ENCODE results near the gene HOMEZ.

The HOMEZ gene

DNA sequence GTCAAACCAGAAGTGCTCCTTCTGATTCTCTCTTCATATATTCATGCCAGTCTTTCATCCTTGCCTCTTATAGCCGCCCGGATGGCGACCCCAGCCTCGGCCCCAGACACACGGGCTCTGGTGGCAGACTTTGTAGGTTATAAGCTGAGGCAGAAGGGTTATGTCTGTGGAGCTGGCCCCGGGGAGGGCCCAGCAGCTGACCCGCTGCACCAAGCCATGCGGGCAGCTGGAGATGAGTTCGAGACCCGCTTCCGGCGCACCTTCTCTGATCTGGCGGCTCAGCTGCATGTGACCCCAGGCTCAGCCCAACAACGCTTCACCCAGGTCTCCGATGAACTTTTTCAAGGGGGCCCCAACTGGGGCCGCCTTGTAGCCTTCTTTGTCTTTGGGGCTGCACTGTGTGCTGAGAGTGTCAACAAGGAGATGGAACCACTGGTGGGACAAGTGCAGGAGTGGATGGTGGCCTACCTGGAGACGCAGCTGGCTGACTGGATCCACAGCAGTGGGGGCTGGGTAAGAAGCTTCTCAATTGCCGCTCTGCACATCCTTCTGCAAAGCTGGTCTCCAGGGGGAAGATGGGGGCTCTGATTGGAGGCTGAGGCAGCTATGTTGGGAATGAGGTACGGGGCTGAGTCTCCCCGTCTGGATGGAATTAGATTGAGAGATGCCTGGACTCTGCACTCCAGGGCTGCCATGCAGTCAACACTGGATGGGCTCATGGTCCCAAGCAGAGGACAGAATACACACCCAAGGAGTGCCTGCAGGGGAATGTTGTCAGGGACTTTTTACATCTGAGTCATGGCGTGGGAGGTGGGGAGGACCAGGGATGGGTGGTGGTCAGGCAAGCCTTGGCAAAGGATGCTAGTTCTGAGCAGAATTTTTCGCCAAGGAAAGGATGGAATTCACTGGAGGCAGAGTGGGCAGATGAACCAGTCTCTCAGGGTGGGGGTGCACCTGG lies 22.0 kb upstream of the HOMEZ start:
- no peak for DNase-seq

GRCh38 chr14:23307146-23307530 lies 21.2 kb upstream of the HOMEZ start:
- DNase-seq = no peak

DNA sequence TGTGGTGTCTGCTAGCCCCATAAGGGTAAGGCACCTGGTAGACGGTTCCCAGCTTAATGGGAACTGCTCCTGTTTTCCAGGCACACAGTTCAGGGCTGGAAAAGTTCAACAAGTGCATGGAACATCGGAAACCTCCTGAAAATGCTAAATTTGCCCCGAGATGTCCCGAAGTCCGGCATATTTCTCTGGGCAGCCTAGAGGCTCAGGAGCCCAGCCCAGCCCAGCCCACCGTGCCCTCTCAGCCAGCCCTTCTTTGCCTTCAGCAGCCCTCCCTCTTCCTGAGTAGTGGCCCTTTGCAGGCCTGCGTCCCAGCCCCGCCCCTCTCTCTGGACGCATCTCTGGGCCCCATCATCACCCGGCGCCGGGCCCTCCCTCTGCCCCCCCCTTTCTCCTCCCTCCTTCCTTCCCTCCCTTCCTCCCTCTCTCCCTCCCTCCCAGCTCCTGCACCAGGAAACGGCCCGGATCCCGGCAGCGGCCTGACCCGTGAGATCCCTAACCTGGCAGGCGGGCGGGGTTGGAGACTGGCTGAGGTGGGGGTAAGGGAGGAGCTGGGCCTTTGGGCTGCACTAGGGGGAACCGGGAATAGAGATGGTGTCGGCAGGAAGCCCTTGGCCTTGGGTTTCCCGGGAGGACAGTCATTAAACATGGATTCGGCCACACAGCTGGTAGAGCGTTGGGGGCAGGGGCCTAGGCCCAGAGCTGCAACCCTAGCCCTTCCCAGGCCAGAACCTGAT lies 20.6 kb upstream of the HOMEZ start, which contains the start of gene BCL2L2:
TSS of gene BCL2L2 (plus strand) at position 422 of the 734 bp plus-strand sequence. CDS start 935 bp downstream, outside the sequence.
- DNase-seq = peak; percentile 89

- DNase-seq = peak; percentile 52
These were observed 16.6 kb upstream of the HOMEZ start, which contains the start of gene PPP1R3E for GRCh38 chr14:23302290-23303225. Gene PPP1R3E (minus strand): TSS chr14:23302859. CDS start chr14:23302576, 283 bp downstream.

- no peak for DNase-seq
These were observed 16.0 kb upstream of the HOMEZ start for GRCh38 chr14:23301969-23302289.

DNA sequence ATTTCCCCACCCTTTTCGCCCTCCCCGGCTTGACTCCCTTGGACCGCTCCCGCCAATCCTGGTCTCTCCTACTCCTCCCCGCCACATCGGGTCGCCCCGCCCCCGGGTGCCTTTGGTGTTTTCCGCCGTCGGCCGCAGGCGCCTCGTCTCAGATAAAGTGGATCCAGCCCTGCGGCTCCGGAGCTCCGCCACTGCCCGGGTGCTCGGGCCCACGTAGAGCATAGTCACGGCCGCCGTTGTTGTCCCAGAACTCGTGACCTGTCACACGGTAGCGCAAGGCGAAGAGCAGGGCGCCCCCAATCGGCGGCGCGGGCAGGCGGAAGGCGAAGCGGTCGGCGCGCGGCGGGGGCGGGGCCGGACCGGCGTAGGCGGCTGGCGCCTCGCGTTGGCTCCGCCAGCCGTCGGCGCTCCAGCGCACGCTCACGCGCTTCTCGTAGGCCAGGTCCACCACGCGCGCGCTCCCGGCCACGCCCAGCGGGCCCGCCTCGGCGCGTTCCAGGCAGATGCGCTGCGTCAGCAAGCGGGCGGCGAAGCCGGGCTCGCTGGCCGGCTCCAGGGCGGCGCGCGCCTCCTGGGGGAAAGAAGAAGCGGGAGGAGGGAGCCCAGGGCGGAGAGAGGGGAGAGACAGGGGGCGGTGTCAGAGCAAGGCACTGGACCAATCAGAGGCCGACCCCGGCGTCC lies 15.5 kb upstream of the HOMEZ start:
- DNase-seq = peak; percentile 99

DNA sequence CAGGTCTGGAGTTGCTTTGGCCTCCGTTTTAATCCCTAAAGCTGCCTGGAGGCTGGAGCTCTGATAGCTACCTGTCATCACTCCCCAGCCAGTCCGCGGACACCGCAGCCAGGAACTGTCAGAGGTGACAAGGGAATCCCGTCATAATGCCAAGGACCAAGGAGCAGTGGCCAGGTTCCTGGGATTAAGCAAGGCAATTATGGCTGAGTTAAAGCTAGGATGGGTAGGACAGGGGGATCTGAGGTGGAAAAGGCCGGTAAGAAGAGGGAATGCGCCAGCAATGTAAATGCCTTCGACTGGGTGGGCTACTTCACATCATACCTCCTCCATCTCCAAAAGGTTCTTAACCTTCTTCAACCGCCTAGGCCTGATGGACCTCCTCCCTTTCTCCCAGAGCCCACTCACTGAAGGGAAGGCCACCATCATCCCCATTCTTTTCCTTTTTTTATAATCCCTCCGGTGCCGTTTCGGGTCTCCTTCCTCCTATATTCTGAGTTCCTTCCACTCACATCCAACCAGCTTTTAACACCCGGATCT lies 14.8 kb upstream of the HOMEZ start:
- no peak for DNase-seq

- DNase-seq = no peak
These were observed 14.2 kb upstream of the HOMEZ start for GRCh38 chr14:23299986-23300686.

DNA sequence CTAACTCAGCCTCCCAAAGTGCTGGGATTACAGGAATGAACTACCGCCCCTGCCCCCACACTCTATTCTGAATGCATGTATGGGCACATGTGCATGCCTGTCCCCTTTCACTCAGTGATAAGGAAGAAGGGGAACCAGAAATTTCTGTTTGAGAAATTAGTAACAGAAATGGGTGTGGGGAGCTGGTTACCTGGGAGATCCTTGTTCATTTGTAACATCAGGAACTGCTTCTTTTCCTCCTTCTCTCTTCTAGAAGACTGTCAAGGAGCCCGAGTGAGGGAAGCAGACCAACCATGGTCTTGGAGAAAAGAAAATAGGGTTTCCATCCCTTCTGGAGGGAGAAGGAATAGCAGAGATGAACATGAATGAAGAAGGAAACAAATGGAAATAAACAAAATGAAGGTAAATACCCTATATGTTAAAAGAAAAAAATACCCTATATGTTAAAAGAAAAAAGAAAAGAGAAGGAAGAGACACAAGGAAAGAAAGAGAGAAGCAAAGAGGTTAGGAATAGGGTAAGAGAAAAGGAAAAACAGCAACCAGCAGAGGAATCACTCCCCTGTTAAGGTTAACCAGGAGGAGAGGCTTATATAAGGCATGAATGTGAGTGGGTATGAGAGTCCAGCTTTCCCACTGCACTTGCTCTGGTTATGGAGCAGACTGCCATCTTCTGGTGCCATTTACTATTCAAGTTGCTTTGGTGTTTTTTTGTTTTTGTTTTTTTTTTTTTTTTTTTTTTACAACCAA lies 13.5 kb upstream of the HOMEZ start:
- DNase-seq = peak; percentile 53

DNA sequence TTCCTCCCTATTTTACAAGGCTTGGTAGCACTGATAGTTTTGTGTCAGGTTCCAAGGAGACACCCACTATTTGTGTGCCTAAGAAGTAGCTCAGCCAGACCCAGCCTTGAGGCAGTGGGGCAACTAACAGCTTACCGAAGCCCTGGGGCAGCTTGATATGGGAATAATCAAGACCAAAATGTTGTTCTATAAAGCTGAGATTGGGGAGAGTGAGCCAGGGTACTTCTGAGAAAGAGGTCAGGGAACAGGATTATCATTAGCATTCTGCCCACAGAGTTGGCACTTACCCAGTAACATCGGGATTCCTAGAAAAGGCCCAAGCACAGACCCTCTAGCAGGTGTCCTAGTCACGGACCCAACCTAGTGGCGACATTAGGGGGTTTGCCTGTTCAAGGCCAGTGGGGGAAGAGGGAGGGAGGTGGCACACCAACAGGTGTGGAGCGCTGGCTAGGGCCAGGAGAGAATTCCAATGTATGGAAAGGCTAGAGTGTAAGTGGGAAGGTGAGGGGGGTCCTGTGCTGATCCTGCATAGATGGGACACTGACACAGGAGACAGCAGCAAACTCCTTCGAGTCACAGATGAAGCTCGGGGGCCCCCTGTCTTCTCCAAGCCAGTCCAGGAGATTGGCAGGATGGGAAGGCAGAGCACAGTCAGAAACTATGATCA lies 11.8 kb upstream of the HOMEZ start:
- DNase-seq = no peak

DNA sequence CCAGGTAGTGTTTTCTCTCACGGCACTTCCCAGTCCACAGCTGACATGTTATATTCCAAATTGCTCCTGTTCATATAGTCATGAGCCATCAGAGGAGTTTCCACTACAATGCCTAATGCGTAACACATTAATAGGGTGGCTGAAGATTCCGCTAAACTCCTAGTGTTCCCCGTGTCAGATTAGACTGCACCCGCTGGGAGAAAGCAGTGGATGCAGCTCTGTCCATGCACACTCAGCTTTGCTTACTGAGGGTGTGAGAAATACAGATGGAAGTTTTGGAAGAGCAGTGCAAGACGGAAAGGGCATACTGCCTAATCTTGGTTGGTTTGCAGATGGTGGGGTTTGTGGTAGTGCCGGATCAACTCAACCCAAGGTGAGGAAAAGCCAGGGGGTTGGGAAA lies 11.2 kb upstream of the HOMEZ start:
- DNase-seq = no peak

DNA sequence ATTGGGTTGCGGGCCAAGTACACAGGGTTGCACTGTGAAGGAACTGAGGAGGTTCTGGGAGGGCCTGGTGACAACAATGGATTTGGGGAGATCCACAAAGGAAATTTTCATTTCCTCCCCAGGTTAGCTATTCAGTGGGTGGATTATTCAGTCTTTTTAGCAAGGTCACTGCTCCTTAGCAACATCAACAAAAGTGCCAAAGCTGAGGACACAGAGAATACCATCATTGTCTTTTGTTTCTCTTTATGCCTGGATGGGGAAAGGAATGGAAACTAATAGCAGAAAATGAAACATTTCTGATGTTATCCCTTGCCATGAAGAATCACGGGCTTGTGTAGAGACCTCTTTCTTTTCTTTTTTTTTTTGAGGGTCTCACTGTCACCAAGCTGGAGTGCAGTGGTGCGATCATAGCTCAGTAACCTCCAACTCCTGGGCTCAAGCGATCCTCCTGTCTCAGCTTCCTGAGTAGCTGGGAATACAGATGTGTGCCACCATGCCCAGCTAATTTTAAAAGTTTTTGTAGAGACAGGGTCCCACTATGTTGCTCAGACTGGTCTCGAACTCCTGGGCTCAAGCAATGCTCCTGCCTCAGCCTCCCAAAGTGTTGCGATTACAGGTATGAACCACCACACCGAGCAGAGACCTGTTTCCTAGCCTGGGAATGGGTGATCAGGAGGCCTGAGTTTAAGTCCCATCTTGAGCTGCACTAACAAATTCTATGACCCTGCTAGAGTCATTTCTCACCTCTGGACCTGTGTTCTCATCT lies 10.3 kb upstream of the HOMEZ start:
- DNase-seq = no peak

GRCh38 chr14:23294734-23295561 lies 9.0 kb upstream of the HOMEZ start:
- DNase-seq = peak; percentile 58

GRCh38 chr14:23286902-23287479 lies 1.1 kb upstream of the HOMEZ start:
- no peak for DNase-seq

- no peak for DNase-seq
These were observed 357 bp downstream of the HOMEZ start for GRCh38 chr14:23285530-23286019.

- no peak for DNase-seq
These were observed 1.0 kb downstream of the HOMEZ start for GRCh38 chr14:23284654-23285529.

Data from fibroblast of skin of abdomen (primary cell).